Right lung (tissue), 5 donors: ENCODE data around the gene TSPAN18. TPM values are rescaled to one million over a fixed set of nuclear protein-coding genes. Genes with fewer than 3 reads are reported as not detected.

ENCODE experiments used
- DNase-seq, 2 donors: peaks; one replicate each; pipeline ENCODE4 v3.0.0-alpha.2; 2013
- polyA plus RNA-seq, 5 donors: library from polyadenylated mRNA; unstranded; fragments of 120-200 nt; gene quantifications; one replicate each; pipeline versions ENCODE4 v1.2.1 to v1.2.3, GENCODE V29; 2013; ENCODE audit warnings: inconsistent platforms in 1 of 5, low replicate concordance in 1 of 5; ENCODE audit not compliant: insufficient read length in 5 of 5, insufficient read depth in 1 of 5

TSPAN18 gene
- polyA plus RNA-seq, 5 donors = 48.9 to 74.5 (median 64.7) TPM

- DNase-seq = no peak
Measured at GRCh38 chr11:44775366-44775984, 48.7 kb downstream of the TSPAN18 start.

- DNase-seq = no peak
Measured at GRCh38 chr11:44775985-44776446, 49.3 kb downstream of the TSPAN18 start.

- no peak for DNase-seq
Measured at GRCh38 chr11:44776551-44777208, 49.9 kb downstream of the TSPAN18 start.

DNA sequence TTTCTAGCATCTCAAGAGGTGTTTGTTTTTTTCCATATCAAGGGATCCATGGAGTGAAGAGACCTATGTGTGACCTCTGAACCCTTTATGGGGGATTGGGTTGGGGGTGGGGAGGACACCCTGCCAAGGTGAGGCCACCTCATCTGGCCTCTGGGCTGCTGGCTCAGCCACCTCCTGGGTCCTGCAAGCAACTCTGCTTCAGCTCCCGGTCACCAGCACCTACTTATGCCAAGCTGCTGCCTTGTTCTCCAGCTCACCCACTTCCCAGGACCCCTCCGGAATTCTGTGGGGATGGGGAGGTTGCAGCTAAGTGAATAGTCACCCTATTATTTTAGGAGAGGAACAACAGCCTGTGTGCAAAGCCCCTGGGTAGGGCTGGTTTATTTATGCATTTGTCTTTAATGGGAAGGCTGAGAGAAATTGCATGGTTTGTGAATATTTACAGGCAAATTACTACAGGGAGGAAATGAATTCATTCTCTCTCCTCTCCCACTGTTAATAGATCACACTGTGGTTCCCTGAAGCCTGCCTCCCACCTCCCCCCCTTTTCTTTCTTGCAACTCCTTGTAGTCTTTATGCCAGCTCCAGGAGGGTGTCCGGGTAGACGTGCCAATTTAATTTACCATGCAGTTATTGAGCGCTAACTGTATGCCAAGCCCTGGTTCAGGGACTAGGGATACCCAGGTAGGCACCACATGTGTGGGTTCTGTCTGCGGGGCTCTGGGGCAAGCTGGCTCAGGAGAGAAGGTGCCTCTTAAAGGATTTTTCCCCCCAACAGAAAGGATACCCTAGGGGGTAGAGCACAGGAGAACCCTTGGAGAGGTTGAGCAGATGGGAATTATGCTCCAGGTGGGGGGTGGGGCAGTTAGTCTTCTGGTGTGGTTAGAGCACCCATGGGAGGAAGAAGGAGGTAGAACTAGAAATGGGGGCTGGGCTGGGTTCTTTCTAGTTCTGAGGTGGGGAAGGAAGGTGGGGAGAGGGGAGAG lies 50.7 kb downstream of the TSPAN18 start:
- no peak for DNase-seq

DNA sequence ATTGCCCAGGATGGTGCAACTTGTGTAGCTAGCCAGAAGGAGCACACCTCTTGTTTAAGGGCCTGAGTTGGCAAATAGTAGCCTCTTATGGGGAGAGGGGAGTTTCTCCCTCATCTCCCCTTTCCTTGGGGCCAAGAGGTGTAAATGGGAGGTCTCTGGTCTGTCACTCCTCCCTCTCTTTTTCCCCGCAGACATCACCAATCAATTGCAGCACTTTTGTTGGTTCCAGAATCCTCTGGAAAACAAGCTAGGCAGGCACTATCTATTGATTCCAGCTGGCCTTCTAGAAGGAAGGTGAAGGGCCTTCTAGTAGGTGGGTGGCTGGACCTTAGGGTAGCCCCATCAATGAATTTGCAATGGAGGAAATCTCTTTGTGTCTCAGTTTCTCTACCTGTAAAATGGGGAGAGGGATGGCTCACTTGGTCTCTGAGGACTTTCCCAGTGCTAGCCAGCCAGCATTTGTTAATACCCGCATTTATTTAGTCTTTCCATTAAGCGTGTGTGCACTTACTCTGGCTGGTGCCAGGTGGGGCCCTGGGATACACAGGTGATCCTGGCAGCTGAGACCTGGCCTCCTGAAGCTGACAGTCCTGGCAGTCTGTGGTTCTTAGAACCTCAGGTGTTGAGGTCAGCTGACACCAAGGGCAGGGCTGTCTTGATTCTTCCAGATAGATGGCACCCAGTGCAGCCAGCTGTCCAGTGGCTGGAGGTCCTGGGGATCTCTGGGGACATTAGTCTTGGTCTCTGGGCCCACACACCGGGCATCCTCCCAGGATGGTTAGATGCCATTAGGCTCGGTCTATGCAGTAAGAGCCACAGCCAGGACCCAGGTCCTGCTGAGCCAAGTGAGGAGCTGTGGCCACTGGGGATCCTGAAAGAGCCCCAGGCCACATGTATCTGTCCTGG lies 51.7 kb downstream of the TSPAN18 start:
- DNase-seq = no peak

GRCh38 chr11:44779736-44780520 lies 53.2 kb downstream of the TSPAN18 start:
- no peak for DNase-seq

GRCh38 chr11:44780940-44781631 lies 54.3 kb downstream of the TSPAN18 start:
- DNase-seq = peak in 1 of 2 donors; percentile 46

DNA sequence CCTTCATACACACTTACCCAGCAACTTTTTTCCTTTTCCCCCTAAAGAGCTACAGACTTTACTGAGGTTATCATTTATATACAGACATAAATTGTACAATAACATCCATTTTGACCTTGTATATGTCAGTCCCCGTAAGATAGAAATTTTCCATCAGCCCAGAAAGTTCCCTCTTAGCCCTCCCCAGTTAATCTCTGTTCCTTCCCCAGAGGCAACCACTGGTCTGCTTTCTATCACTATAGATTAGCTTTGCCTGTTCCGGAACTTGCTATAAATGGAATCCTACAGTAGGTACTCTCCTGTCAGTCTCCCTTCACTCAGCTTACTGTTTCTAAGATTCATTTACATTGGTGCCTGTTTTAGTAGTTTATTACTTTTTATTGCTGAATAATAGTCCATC lies 54.9 kb downstream of the TSPAN18 start:
- DNase-seq = no peak

- DNase-seq = no peak
Measured at GRCh38 chr11:44782478-44782877, 55.7 kb downstream of the TSPAN18 start.

DNA sequence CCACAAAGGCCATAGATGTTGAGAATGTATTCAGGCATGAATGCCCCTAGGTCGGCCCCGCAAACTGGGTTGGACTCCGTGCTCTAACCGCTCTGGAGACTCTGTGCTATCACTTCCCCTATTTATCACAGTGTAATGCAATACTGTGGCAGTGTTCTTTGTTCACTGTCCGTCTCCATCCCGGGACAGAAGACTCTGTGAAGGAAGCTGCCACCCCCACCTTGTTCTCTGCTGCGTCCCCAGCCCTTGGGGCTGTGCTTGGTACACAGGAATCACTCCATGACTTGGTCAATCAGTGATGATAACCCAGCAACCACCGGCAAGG lies 57.6 kb downstream of the TSPAN18 start:
- no peak for DNase-seq

DNA sequence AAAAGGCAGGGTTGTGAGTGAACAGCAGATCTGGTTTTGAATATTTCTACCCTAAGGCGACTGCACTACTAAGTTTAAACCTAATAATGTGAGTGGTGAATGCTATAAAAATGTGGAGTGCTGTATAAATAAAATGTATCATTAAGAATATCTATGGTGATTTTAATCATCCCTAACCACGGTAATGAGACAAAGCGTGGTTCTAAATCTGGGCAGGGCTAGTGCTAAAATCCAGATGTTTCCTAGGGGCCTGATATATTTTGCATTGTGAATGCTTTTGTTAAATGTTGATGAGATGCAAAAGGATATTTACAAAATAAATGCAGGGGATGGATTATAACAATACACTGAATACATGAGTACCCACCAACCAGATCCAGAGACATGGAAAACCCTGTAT lies 58.1 kb downstream of the TSPAN18 start:
- no peak for DNase-seq

GRCh38 chr11:44785856-44786607 lies 59.3 kb downstream of the TSPAN18 start:
- no peak for DNase-seq

GRCh38 chr11:44787070-44787469 lies 60.3 kb downstream of the TSPAN18 start:
- DNase-seq = no peak

DNA sequence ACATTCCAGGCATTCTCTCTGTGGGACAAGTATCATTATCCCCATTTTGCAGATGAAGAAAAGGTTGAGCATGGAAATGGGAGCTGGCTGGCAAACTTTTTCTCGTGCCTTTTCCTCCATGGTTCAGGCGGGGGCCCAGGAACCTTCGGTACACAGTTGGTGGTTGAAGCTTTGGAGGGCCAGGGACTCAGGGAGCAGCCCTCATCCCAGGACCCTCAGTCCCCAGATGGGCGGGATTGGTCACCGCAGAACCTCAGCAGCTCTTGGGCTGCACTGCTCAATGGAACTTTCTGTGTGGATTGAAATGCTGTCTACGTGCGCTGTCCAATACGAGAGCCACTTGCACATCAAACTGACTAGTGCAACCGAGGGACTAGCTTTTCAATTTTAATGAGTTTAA lies 61.2 kb downstream of the TSPAN18 start:
- DNase-seq = no peak

- no peak for DNase-seq
Measured at GRCh38 chr11:44788536-44789261, 61.9 kb downstream of the TSPAN18 start.

GRCh38 chr11:44789496-44789895 lies 62.7 kb downstream of the TSPAN18 start:
- DNase-seq = no peak

DNA sequence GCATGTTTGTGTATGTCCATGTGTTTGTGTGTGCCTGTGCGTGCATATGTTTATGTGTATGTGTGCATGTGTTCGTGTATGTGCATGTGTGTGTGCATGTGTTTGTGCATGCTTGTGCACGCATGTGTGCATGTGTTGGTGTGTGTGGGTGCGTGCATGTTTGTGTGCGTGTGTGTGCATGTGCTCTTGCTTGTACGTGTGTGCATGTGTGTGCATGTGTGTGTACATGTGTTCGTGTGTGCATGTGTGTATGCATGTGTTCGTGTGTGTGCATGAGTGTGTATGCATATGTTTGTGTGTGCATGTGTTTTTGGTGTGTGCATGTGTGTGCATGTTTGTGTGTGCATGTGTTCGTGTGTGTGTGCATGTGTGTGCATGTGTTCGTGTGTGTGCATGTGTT lies 63.4 kb downstream of the TSPAN18 start:
- DNase-seq = no peak

- DNase-seq = no peak
Measured at GRCh38 chr11:44791316-44791925, 64.7 kb downstream of the TSPAN18 start.
